WTC11 (cell line): ENCODE measurements around the gene OAS2. TPM values are rescaled to one million over a fixed set of nuclear protein-coding genes. Genes with fewer than 3 reads are reported as not detected.

Experiments used
- ATAC-seq: fragments of 200-7000 bp; cut with Tn5 transposase; 2 replicates; pipeline ENCODE4 v1.10.0; 2021; ENCODE audit warnings: mild to moderate bottlenecking, moderate library complexity
- CTCF ChIA-PET: fragments of 300-600 bp; sonication (Branson Sonifier 250); formaldehyde crosslinking; loops from one replicate; lab custom pipeline; 2021; ENCODE audit warnings: antibody characterized with exemption; lab: Charles Lee
- POLR2A ChIA-PET: fragments of 350-600 bp; sonication (Branson Sonifier 250); formaldehyde crosslinking; loops from one replicate; lab custom pipeline; 2021; ENCODE audit warnings: antibody characterized with exemption; lab: Charles Lee
- DNase-seq: peaks from one replicate; pipeline ENCODE4 v3.0.0; 2021; ENCODE audit warnings: low spot score
- H3K27ac Mint-ChIP-seq: 2 replicates; pipeline ENCODE4 v1.8.0; 2021; ENCODE audit warnings: mixed read lengths
- H3K27me3 Mint-ChIP-seq: 2 replicates; pipeline ENCODE4 v1.8.0; 2021; ENCODE audit warnings: low read depth, mild to moderate bottlenecking, moderate library complexity, mixed read lengths
- H3K36me3 Mint-ChIP-seq: 2 replicates; pipeline ENCODE4 v1.8.0; 2021; ENCODE audit warnings: mixed read lengths
- H3K4me1 Mint-ChIP-seq: 2 replicates; pipeline ENCODE4 v1.8.0; 2022; ENCODE audit warnings: mixed read lengths
- H3K4me3 Mint-ChIP-seq: 2 replicates; pipeline ENCODE4 v1.8.0; 2021; ENCODE audit warnings: mild to moderate bottlenecking, moderate library complexity, mixed read lengths
- H3K9me3 Mint-ChIP-seq: 2 replicates; pipeline ENCODE4 v1.8.0; 2021; ENCODE audit warnings: mixed read lengths
- CREB1 ChIP-seq: sonication (generic); formaldehyde crosslinking; IDR thresholded peaks from 2 replicates; pipeline ENCODE4 v1.8.0; 2023; ENCODE audit warnings: mild to moderate bottlenecking, missing genetic modification reagents
- CREM ChIP-seq: sonication (generic); formaldehyde crosslinking; IDR thresholded peaks from 2 replicates; pipeline ENCODE4 v1.8.1; 2022; ENCODE audit warnings: mild to moderate bottlenecking, missing genetic modification reagents, moderate library complexity
- EMX1 ChIP-seq: fragments of 250-450 bp; sonication (Bioruptor Pico); IDR thresholded peaks from 2 replicates; pipeline ENCODE4 v1.8.0; 2021; ENCODE audit warnings: mild to moderate bottlenecking
- ETV6 ChIP-seq: sonication (generic); formaldehyde crosslinking; IDR thresholded peaks from 2 replicates; pipeline ENCODE4 v1.8.1; 2022; ENCODE audit warnings: mild to moderate bottlenecking, missing genetic modification reagents
- FOXK1 ChIP-seq: sonication (generic); formaldehyde crosslinking; IDR thresholded peaks from 2 replicates; pipeline ENCODE4 v1.8.0; 2022; ENCODE audit warnings: mild to moderate bottlenecking, moderate library complexity, missing genetic modification reagents
- IRF2 ChIP-seq: sonication (generic); formaldehyde crosslinking; IDR thresholded peaks from 2 replicates; pipeline ENCODE4 v1.8.0; 2022; ENCODE audit warnings: low read depth, missing genetic modification reagents, borderline replicate concordance
- NFE2L1 ChIP-seq: sonication (generic); formaldehyde crosslinking; IDR thresholded peaks from 2 replicates; pipeline ENCODE4 v1.8.1; 2023; ENCODE audit warnings: missing genetic modification reagents
- NR2C2 ChIP-seq: sonication (generic); formaldehyde crosslinking; IDR thresholded peaks from 2 replicates; pipeline ENCODE4 v1.8.0; 2022; ENCODE audit warnings: mild to moderate bottlenecking, missing genetic modification reagents
- NR3C1 ChIP-seq: sonication (generic); formaldehyde crosslinking; conservative IDR thresholded peaks from 2 replicates; pipeline ENCODE4 v1.8.1; 2023; ENCODE audit warnings: low read depth, mild to moderate bottlenecking, missing genetic modification reagents
- TEAD4 ChIP-seq: sonication (generic); formaldehyde crosslinking; IDR thresholded peaks from 2 replicates; pipeline ENCODE4 v1.8.0; 2022; ENCODE audit warnings: mild to moderate bottlenecking, missing genetic modification reagents
- TP53 ChIP-seq: sonication (generic); formaldehyde crosslinking; IDR thresholded peaks from 2 replicates; pipeline ENCODE4 v1.8.1; 2023; ENCODE audit warnings: mild to moderate bottlenecking, missing genetic modification reagents
- ZNF121 ChIP-seq: sonication (generic); formaldehyde crosslinking; IDR thresholded peaks from 2 replicates; pipeline ENCODE4 v1.8.0; 2023; ENCODE audit warnings: missing genetic modification reagents
- ZNF138 ChIP-seq: sonication (generic); formaldehyde crosslinking; conservative IDR thresholded peaks from 2 replicates; pipeline ENCODE4 v1.8.1; 2022; ENCODE audit warnings: mild to moderate bottlenecking, moderate library complexity, missing genetic modification reagents
- ZNF232 ChIP-seq: sonication (generic); formaldehyde crosslinking; IDR thresholded peaks from 2 replicates; pipeline ENCODE4 v1.8.0; 2022; ENCODE audit warnings: mild to moderate bottlenecking, missing genetic modification reagents
- total RNA-seq: library from RNA; stranded (reverse); gene quantifications from 3 replicates; pipeline ENCODE4 v1.2.3, GENCODE V29; 2021
- TF ChIP-seq, protein P1 (sequence below): sonication (generic); formaldehyde crosslinking; IDR thresholded peaks from 2 replicates; pipeline ENCODE4 v1.8.1; 2022; ENCODE audit warnings: missing genetic modification reagents, borderline replicate concordance
- TF ChIP-seq, protein P2 (sequence below): sonication (generic); formaldehyde crosslinking; IDR thresholded peaks from 2 replicates; pipeline ENCODE4 v1.8.1; 2022; ENCODE audit warnings: mild to moderate bottlenecking, moderate library complexity, missing genetic modification reagents
- TF ChIP-seq, protein P3 (sequence below): sonication (generic); formaldehyde crosslinking; conservative IDR thresholded peaks from 2 replicates; pipeline ENCODE4 v1.8.1; 2023; ENCODE audit warnings: mild to moderate bottlenecking, low read depth, missing genetic modification reagents, moderate library complexity
- TF ChIP-seq, protein P4 (sequence below): fragments of 250-450 bp; sonication (Bioruptor Pico); IDR thresholded peaks from 2 replicates; pipeline ENCODE4 v2.1.2; 2022; ENCODE audit warnings: mild to moderate bottlenecking, moderate library complexity
- TF ChIP-seq, protein P5 (sequence below): sonication (generic); formaldehyde crosslinking; IDR thresholded peaks from 2 replicates; pipeline ENCODE4 v1.8.1; 2023; ENCODE audit warnings: mild to moderate bottlenecking, moderate library complexity, missing genetic modification reagents
- TF ChIP-seq, protein P6 (sequence below): fragments of 250-450 bp; sonication (Bioruptor Pico); conservative IDR thresholded peaks from 2 replicates; pipeline ENCODE4 v1.9.0; 2021; ENCODE audit warnings: mild to moderate bottlenecking
- TF ChIP-seq, protein P7 (sequence below): sonication (generic); formaldehyde crosslinking; IDR thresholded peaks from 2 replicates; pipeline ENCODE4 v1.8.0; 2022; ENCODE audit warnings: mild to moderate bottlenecking, missing genetic modification reagents

The OAS2 gene
- total RNA-seq, 1 experiment from 2014 or later = 0.28 TPM

DNA sequence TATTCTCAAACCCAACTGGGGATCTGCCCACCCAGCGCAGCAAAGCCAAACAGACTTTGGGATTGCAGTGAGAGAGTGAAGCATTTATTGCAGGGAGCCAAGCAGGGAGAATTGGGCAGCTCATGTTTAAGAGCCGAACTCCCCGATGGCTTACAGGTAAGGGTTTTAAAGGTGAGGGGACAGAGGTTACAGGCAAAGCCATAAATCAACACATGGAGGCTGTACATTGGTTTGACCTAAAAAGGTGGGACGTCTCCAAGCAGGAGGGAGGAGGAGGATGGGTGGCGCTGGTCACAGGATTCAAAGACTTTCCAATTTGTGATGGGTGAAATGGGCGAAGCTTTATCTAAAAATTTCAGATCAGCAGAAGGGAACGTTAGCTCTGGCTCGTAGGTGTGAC, 18.2 kb downstream of the OAS2 start:
- H3K4me1 Mint-ChIP-seq = no peaks in the 10 kb centered on the region; the same call in none of the 2 replicates
- H3K36me3 Mint-ChIP-seq = no peaks in the 10 kb centered on the region
- H3K4me3 Mint-ChIP-seq = no peak overlapping the region
- TF ChIP-seq NFE2L1 (no peak), EMX1 (CRISPR knock-in tag) (no peak), NR3C1 (CRISPR knock-in tag) (no peak), IRF2 (CRISPR knock-in tag) (no peak), ZNF138 (no peak), TEAD4 (CRISPR knock-in tag) (no peak), ZNF121 (CRISPR knock-in tag) (no peak), CREB1 (CRISPR knock-in tag) (no peak), CREM (CRISPR knock-in tag) (no peak), ZNF232 (CRISPR knock-in tag) (no peak)
- TF ChIP-seq, protein P1, sequence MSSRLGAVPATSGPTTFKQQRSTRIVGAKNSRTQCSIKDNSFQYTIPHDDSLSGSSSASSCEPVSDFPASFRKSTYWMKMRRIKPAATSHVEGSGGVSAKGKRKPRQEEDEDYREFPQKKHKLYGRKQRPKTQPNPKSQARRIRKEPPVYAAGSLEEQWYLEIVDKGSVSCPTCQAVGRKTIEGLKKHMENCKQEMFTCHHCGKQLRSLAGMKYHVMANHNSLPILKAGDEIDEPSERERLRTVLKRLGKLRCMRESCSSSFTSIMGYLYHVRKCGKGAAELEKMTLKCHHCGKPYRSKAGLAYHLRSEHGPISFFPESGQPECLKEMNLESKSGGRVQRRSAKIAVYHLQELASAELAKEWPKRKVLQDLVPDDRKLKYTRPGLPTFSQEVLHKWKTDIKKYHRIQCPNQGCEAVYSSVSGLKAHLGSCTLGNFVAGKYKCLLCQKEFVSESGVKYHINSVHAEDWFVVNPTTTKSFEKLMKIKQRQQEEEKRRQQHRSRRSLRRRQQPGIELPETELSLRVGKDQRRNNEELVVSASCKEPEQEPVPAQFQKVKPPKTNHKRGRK = no peak
- TF ChIP-seq, protein P2, sequence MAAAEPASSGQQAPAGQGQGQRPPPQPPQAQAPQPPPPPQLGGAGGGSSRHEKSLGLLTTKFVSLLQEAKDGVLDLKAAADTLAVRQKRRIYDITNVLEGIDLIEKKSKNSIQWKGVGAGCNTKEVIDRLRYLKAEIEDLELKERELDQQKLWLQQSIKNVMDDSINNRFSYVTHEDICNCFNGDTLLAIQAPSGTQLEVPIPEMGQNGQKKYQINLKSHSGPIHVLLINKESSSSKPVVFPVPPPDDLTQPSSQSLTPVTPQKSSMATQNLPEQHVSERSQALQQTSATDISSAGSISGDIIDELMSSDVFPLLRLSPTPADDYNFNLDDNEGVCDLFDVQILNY (CRISPR knock-in tag) = no peak
- no peak for DNase-seq
- no peak for ATAC-seq
- peaks cover 21% of the 10 kb centered on the region for H3K9me3 Mint-ChIP-seq
- peaks cover 10% of the 10 kb centered on the region for H3K27me3 Mint-ChIP-seq
- no peak overlapping the region for H3K27ac Mint-ChIP-seq
- ChIA-PET POLR2A (no interaction called here), CTCF (interaction anchor here (0.6 to 1.9 kb wide), 3 partner anchors 8 to 139 kb away, joined by 3 to 6 read pairs (median 3); partner anchors contain the start of gene RASAL1)

DNA sequence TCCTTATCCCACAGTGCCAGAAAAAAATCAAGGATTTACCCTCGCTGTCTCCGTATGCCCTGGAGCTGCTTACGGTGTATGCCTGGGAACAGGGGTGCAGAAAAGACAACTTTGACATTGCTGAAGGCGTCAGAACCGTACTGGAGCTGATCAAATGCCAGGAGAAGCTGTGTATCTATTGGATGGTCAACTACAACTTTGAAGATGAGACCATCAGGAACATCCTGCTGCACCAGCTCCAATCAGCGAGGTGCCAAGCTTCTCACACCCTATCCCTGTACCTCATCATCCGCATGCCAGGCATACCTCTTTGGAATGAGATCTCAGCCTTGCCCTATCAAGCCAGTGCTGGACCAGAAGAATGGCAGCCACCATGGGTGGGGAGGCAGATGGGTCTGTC, 19.2 kb downstream of the OAS2 start:
- POLR2A ChIA-PET = no interaction called here
- Mint-ChIP-seq H3K4me3 (no peak overlapping the region), H3K27ac (no peak overlapping the region), H3K36me3 (no peaks in the 10 kb centered on the region), H3K9me3 (peaks cover 18% of the 10 kb centered on the region), H3K4me1 (no peaks in the 10 kb centered on the region), H3K27me3 (peaks cover 10% of the 10 kb centered on the region)
- DNase-seq (no peak), ATAC-seq (no peak)
- CTCF ChIA-PET = interaction anchor here (1.9 kb wide), 1 partner anchor 9 kb away, joined by 6 read pairs; no protein-coding TSS in a partner anchor
- TF ChIP-seq, protein P3, sequence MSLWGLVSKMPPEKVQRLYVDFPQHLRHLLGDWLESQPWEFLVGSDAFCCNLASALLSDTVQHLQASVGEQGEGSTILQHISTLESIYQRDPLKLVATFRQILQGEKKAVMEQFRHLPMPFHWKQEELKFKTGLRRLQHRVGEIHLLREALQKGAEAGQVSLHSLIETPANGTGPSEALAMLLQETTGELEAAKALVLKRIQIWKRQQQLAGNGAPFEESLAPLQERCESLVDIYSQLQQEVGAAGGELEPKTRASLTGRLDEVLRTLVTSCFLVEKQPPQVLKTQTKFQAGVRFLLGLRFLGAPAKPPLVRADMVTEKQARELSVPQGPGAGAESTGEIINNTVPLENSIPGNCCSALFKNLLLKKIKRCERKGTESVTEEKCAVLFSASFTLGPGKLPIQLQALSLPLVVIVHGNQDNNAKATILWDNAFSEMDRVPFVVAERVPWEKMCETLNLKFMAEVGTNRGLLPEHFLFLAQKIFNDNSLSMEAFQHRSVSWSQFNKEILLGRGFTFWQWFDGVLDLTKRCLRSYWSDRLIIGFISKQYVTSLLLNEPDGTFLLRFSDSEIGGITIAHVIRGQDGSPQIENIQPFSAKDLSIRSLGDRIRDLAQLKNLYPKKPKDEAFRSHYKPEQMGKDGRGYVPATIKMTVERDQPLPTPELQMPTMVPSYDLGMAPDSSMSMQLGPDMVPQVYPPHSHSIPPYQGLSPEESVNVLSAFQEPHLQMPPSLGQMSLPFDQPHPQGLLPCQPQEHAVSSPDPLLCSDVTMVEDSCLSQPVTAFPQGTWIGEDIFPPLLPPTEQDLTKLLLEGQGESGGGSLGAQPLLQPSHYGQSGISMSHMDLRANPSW (CRISPR knock-in tag) = no peak
- TF ChIP-seq NR2C2 (no peak), FOXK1 (CRISPR knock-in tag) (no peak), ETV6 (no peak), TP53 (CRISPR knock-in tag) (no peak)
- TF ChIP-seq, protein P4, sequence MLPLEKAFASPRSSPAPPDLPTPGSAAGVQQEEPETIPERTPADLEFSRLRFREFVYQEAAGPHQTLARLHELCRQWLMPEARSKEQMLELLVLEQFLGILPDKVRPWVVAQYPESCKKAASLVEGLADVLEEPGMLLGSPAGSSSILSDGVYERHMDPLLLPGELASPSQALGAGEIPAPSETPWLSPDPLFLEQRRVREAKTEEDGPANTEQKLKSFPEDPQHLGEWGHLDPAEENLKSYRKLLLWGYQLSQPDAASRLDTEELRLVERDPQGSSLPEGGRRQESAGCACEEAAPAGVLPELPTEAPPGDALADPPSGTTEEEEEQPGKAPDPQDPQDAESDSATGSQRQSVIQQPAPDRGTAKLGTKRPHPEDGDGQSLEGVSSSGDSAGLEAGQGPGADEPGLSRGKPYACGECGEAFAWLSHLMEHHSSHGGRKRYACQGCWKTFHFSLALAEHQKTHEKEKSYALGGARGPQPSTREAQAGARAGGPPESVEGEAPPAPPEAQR (CRISPR knock-in tag) = no peak
- TF ChIP-seq, protein P5, sequence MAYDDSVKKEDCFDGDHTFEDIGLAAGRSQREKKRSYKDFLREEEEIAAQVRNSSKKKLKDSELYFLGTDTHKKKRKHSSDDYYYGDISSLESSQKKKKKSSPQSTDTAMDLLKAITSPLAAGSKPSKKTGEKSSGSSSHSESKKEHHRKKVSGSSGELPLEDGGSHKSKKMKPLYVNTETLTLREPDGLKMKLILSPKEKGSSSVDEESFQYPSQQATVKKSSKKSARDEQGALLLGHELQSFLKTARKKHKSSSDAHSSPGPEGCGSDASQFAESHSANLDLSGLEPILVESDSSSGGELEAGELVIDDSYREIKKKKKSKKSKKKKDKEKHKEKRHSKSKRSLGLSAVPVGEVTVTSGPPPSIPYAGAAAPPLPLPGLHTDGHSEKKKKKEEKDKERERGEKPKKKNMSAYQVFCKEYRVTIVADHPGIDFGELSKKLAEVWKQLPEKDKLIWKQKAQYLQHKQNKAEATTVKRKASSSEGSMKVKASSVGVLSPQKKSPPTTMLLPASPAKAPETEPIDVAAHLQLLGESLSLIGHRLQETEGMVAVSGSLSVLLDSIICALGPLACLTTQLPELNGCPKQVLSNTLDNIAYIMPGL (CRISPR knock-in tag) = no peak
- TF ChIP-seq, protein P6, sequence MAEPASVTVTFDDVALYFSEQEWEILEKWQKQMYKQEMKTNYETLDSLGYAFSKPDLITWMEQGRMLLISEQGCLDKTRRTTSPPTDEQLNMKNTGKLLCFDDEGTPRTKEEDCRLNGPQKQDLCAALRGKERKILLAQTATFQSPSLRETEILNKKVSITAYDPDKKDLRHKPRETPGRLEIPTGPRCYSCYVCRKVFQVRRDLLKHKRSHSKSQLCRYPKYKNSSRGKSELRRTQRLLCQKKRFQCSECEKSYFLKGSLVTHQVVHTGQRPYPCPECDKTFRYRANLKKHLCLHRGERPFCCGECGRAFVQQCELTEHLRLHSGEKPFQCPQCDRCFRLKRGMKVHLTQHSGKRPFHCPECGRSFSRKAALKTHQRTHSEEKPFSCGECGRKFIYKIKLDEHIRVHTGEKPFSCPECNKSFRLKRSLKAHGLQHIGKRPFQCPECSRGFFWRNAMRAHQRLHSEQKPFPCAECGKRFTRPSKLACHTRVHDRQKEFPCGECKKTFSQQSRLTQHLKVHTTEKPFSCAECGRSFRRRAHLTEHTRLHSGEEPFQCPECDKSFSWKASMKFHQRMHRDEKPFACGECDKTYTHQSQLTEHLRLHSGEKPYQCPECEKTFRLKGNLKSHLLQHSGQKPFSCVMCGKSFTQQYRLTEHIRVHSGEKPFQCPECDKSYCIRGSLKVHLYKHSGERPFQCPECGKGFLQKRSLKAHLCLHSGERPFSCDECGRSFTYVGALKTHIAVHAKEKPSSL (CRISPR knock-in tag) = no peak
- TF ChIP-seq, protein P7, sequence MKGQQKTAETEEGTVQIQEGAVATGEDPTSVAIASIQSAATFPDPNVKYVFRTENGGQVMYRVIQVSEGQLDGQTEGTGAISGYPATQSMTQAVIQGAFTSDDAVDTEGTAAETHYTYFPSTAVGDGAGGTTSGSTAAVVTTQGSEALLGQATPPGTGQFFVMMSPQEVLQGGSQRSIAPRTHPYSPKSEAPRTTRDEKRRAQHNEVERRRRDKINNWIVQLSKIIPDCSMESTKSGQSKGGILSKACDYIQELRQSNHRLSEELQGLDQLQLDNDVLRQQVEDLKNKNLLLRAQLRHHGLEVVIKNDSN = no peak
